ENCODE data around the gene FLT3LG. TPM values are rescaled to one million over a fixed set of nuclear protein-coding genes. Genes with fewer than 3 reads are reported as not detected.
A peak's percentile ranks its signal among the peaks of the same experiment; 100 is the strongest.

FLT3LG gene
- total and polyA plus RNA-seq, 9 of the 15 experiments (the other 6 are each of a cell fraction or from before 2014, with no cell fraction given) = 0.31 to 6.4 (median 1.1) TPM

- TF ChIP-seq TBP (optimal IDR thresholded peaks at IDR 0.05; ENCODE audit: low read depth, low read length) = peak; percentile 96
- TF ChIP-seq POLR2A (conservative IDR thresholded peaks at IDR 0.05) = peak; percentile 99
- no peak for TF ChIP-seq TAF15 (IDR thresholded peaks at IDR 0.05; ENCODE audit: low read depth, low read length)
- peak; percentile 75 to 81 for TF ChIP-seq E2F6 (IDR thresholded peaks at IDR 0.05; ENCODE audit: borderline replicate concordance in 1 of 2, extremely low read depth in 1 of 2, insufficient read depth in 1 of 2, insufficient read length in 1 of 2, low read depth in 1 of 2, low read length in 1 of 2, poor library complexity in 1 of 2, severe bottlenecking in 1 of 2)
- peak; percentile 11; the same call in 1 of the 2 replicates for TF ChIP-seq BHLHE40 (IDR thresholded peaks at IDR 0.05; ENCODE audit: low read length)
- no peak; the same call in 1 of the 2 replicates for TF ChIP-seq HCFC1 (IDR thresholded peaks at IDR 0.05; ENCODE audit: low read depth, low read length)
- TF ChIP-seq ERF (CRISPR knock-in tag; IDR thresholded peaks at IDR 0.05) = no peak
- no peak for TF ChIP-seq CHCHD3 (CRISPR knock-in tag; IDR thresholded peaks at IDR 0.05)
- TF ChIP-seq SMARCE1 (IDR thresholded peaks at IDR 0.05) = 0 out of 2 replicates have a peak, but pooled peaks have one; percentile 29
- no peak for TF ChIP-seq PPARD (CRISPR knock-in tag; IDR thresholded peaks at IDR 0.05)
- TF ChIP-seq DEAF1 (CRISPR knock-in tag; IDR thresholded peaks at IDR 0.05) = no peak
- TF ChIP-seq IRF9 (tag; IDR thresholded peaks at IDR 0.05) = no peak
- TF ChIP-seq NRF1 (conservative IDR thresholded peaks at IDR 0.05 in 1 of 2, IDR thresholded peaks at IDR 0.05 in 1 of 2) = peak; percentile 99
- no peak for TF ChIP-seq ZNF174 (CRISPR knock-in tag; IDR thresholded peaks at IDR 0.05)
- no peak for TF ChIP-seq HNRNPUL1 (IDR thresholded peaks at IDR 0.05; ENCODE audit: low read length)
- no peak for TF ChIP-seq FUS (optimal IDR thresholded peaks at IDR 0.05; ENCODE audit: low read depth, low read length)
- TF ChIP-seq BCLAF1 (IDR thresholded peaks at IDR 0.05; ENCODE audit: borderline replicate concordance in 1 of 2, control insufficient read depth in 1 of 2, low read depth in 2 of 2, low read length in 1 of 2) = no peak
- TF ChIP-seq GTF3C2 (IDR thresholded peaks at IDR 0.05; ENCODE audit: borderline replicate concordance, extremely low read depth, insufficient read length) = no peak
Observed at GRCh38 chr19:49453013-49453756, 20.8 kb upstream of the FLT3LG start, which contains the start of gene ALDH16A1 (continued).
